HUES6 (cell line): ENCODE results near the gene MYO1C.
A peak's percentile ranks its signal among the peaks of the same experiment; 100 is the strongest.

Source experiments
- H3K27ac ChIP-seq: 2 replicates; pipeline ENCODE4 v1.7.0; 2013; ENCODE audit warnings: low read depth, mild to moderate bottlenecking, low read length, inconsistent platforms
- H3K27me3 ChIP-seq: 2 replicates; pipeline ENCODE4 v1.6.1; 2013; ENCODE audit warnings: low read length; ENCODE audit not compliant: control insufficient read depth, insufficient read depth
- H3K36me3 ChIP-seq: 2 replicates; pipeline ENCODE4 v1.6.1; 2013; ENCODE audit warnings: low read length; ENCODE audit not compliant: control insufficient read depth, insufficient read depth
- H3K4me1 ChIP-seq: 2 replicates; pipeline ENCODE4 v1.6.1; 2013; ENCODE audit warnings: low read length; ENCODE audit not compliant: control insufficient read depth, insufficient read depth
- H3K4me3 ChIP-seq: 2 replicates; pipeline ENCODE4 v1.5.1; 2013; ENCODE audit warnings: low read depth, low read length
- H3K9ac ChIP-seq: one replicate; pipeline ENCODE4 v1.6.1; 2013; ENCODE audit warnings: mild to moderate bottlenecking, low read length
- H3K9me3 ChIP-seq: 2 replicates; pipeline ENCODE4 v1.6.1; 2013; ENCODE audit warnings: low read depth, low read length; ENCODE audit not compliant: control insufficient read depth, insufficient read depth

Gene MYO1C

GRCh38 chr17:1493291-1493980 is 950 bp upstream of the MYO1C start:
- Histone ChIP-seq H3K36me3 (peaks cover 15% of the 10 kb centered on the region), H3K9me3 (no peaks in the 10 kb centered on the region), H3K27ac (no peak overlapping the region), H3K4me3 (no peak overlapping the region; the same call in 1 of the 2 replicates), H3K27me3 (peaks cover 5% of the 10 kb centered on the region; the same call in 1 of the 2 replicates), H3K9ac (no peak overlapping the region), H3K4me1 (peaks cover 31% of the 10 kb centered on the region)

DNA sequence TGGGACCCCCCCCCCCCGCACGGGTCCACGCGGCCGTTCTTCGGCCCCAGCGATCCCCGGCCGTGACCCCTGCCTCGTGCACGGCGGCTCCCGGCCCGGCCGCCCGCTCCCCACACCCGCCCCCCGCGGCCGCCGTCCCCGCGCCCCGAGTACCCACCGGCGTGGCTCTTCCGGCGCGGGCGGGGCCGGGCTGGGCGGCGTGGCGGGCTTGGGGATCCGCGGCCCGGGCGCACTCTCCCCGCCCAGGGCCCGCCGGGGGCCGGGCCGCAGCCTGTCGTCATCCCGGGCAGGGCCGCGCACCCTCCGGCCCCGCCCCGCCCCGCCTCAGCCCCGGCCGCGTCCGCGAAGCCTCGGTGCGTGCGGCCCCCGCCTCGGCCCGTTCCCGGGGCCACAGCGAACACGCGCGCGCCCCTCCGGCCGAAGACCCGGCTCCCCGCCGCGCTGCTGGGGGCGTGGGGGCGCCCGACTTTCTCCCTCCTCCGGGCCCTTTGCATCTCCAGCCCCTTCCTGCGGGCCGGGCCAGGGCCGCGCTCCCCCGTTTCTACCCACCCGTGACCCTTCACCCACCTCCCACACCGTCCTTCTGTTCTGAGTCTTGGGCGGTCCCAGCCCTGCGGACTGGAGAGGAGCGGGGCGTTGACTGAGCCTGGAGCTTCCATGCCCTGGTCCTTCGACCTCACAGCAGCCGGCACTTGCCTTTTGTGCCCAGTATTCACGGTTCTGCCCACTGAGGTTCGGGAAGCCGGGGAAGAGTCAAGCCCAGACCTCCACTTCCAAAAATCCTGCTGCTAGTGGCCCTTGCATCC is 840 bp downstream of the MYO1C start:
- peaks cover 5% of the 10 kb centered on the region; the same call in 1 of the 2 replicates for H3K27me3 ChIP-seq
- no peak overlapping the region; the same call in 1 of the 2 replicates for H3K27ac ChIP-seq
- peaks cover 15% of the 10 kb centered on the region for H3K36me3 ChIP-seq

GRCh38 chr17:1490643-1491442 is 1.6 kb downstream of the MYO1C start:
- Histone ChIP-seq H3K36me3 (peaks cover 7% of the 10 kb centered on the region; the same call in 1 of the 2 replicates), H3K27me3 (peaks cover 5% of the 10 kb centered on the region; the same call in 1 of the 2 replicates), H3K9me3 (no peaks in the 10 kb centered on the region), H3K27ac (peak overlapping the region; percentile 47; the same call in 1 of the 2 replicates), H3K9ac (peak overlapping the region; percentile 78), H3K4me3 (peak overlapping the region; percentile 97), H3K4me1 (peaks cover 37% of the 10 kb centered on the region)

More for the DNA sequence above, 840 bp downstream of the MYO1C start:
- Histone ChIP-seq H3K9me3 (no peaks in the 10 kb centered on the region), H3K4me3 (peak overlapping the region; percentile 97), H3K4me1 (peaks cover 37% of the 10 kb centered on the region), H3K9ac (peak overlapping the region; percentile 78)

- Histone ChIP-seq H3K9ac (peak overlapping the region; percentile 88), H3K9me3 (no peaks in the 10 kb centered on the region), H3K4me1 (peaks cover 44% of the 10 kb centered on the region), H3K27me3 (peaks cover 5% of the 10 kb centered on the region; the same call in 1 of the 2 replicates), H3K4me3 (peak overlapping the region; percentile 76), H3K36me3 (no peaks in the 10 kb centered on the region), H3K27ac (peak overlapping the region; percentile 86; the same call in 1 of the 2 replicates)
Measured at GRCh38 chr17:1488826-1489270, 3.6 kb downstream of the MYO1C start.

- Histone ChIP-seq H3K4me3 (peak overlapping the region; percentile 76), H3K4me1 (peaks cover 39% of the 10 kb centered on the region), H3K27me3 (peaks cover 5% of the 10 kb centered on the region; the same call in 1 of the 2 replicates), H3K9me3 (no peaks in the 10 kb centered on the region), H3K9ac (peak overlapping the region; percentile 92), H3K36me3 (peaks cover 5% of the 10 kb centered on the region), H3K27ac (peak overlapping the region; percentile 86; the same call in 1 of the 2 replicates)
Measured at GRCh38 chr17:1487939-1488825, 4.3 kb downstream of the MYO1C start.

DNA sequence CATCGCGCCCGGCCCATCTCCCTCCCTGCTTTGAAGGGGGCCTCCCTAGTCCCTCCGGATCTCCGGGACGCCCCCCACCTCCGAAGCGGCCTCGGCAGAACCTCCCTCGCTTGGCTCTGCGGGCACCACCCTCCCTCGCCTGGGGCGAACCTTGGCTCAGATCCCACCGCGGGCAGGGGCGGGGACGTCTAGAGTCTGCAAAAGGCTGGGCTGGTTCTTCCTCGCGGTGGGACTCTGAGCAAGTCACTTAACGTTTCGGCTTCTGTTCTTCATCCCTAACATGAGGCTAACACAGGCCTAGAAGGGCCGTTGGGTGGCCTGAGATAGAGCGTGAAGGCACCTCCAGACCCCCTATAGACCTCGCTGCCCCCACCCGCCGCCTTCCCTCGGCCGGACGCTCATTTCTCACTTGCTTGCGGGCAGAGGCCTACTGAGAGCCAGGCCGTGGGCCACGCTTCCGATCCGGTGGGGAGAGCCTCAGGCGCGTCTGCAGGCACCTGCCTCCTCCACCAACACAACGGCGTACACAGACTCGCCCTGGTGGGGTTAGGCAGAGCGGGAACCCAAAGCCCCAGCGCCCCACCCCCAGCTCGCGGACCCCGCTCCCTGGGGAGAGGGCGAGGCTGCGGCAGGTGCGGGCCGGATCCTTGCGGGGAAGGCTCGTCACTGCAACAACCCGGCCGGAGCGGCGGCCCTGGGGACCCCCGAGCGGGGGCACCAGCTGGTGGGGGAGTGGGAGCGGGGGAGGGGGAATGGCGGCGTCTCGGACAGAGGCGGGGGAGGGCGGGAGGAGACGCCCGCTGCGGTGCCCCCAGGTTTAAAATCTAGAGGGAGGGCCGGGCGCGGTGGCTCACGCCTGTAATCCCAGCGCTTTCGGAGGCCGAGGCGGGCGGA is 5.4 kb downstream of the MYO1C start:
- H3K9ac ChIP-seq = peak overlapping the region; percentile 92
- H3K27ac ChIP-seq = peak overlapping the region; percentile 86; the same call in 1 of the 2 replicates
- peaks cover 30% of the 10 kb centered on the region for H3K4me1 ChIP-seq
- H3K36me3 ChIP-seq = peaks cover 9% of the 10 kb centered on the region
- peaks cover 3% of the 10 kb centered on the region; the same call in 1 of the 2 replicates for H3K27me3 ChIP-seq
- H3K4me3 ChIP-seq = peak overlapping the region; percentile 76
- H3K9me3 ChIP-seq = no peaks in the 10 kb centered on the region

- Histone ChIP-seq H3K36me3 (peaks cover 23% of the 10 kb centered on the region), H3K27ac (peak overlapping the region; percentile 53; the same call in 1 of the 2 replicates), H3K4me1 (peaks cover 27% of the 10 kb centered on the region), H3K9ac (peak overlapping the region; percentile 86), H3K4me3 (peak overlapping the region; percentile 76), H3K27me3 (no peaks in the 10 kb centered on the region), H3K9me3 (no peaks in the 10 kb centered on the region)
Measured at GRCh38 chr17:1485423-1486376, 6.8 kb downstream of the MYO1C start.

- Histone ChIP-seq H3K9me3 (no peaks in the 10 kb centered on the region), H3K4me3 (peak overlapping the region; percentile 51), H3K27ac (peak overlapping the region; percentile 40; the same call in 1 of the 2 replicates), H3K9ac (peak overlapping the region; percentile 73), H3K36me3 (peaks cover 27% of the 10 kb centered on the region), H3K4me1 (peaks cover 21% of the 10 kb centered on the region), H3K27me3 (no peaks in the 10 kb centered on the region)
Measured at GRCh38 chr17:1484676-1485422, 7.6 kb downstream of the MYO1C start.
